Urinary bladder (tissue), 4 donors: ENCODE results near the gene SCAF1. TPM values are rescaled to one million over a fixed set of nuclear protein-coding genes. Genes with fewer than 3 reads are reported as not detected.
"Not testable (repeated sequence)": the region's sequence is repeated elsewhere in the genome, so short reads cannot be mapped to it uniquely, and the experiment has no call there.

Source experiments
- DNase-seq: peaks from one replicate; pipeline ENCODE4 v3.0.0-alpha.2; 2015; ENCODE audit errors: extremely low spot score
- H3K27ac ChIP-seq: one replicate; pipeline ENCODE4 v1.5.1; 2013; ENCODE audit warnings: low read depth, mild to moderate bottlenecking, moderate library complexity
- H3K36me3 ChIP-seq: one replicate; pipeline ENCODE4 v1.6.1; 2013; ENCODE audit warnings: mild to moderate bottlenecking, moderate library complexity; ENCODE audit not compliant: insufficient read depth
- H3K4me1 ChIP-seq: one replicate; pipeline ENCODE4 v1.6.1; 2013; ENCODE audit warnings: mild to moderate bottlenecking, moderate library complexity; ENCODE audit not compliant: insufficient read depth
- H3K4me3 ChIP-seq: one replicate; pipeline ENCODE4 v1.5.1; 2013; ENCODE audit warnings: low read depth, low read length
- WGBS: extraction: QIAGEN DNeasy Blood & Tissue Kit; methylation state at CpG from one replicate; pipeline ENCODE4 v1.1.7; 2013; 5-methylcytosine and 5-hydroxymethylcytosine counted together
- polyA plus RNA-seq: library from polyadenylated mRNA; stranded (reverse); fragments of 200-250 nt; gene quantifications from one replicate; pipeline ENCODE4 v1.2.3, GENCODE V29; 2013
- total RNA-seq: library from RNA; depleted of rRNA; stranded (reverse); fragments of >200 nt; gene quantifications from one replicate; pipeline ENCODE4 v1.2.3, GENCODE V29; 2014
- donor health status: healthy with polysubstance abuse.
- donor health status: healthy.

SCAF1 gene
- total and polyA plus RNA-seq, 2 donors: 8.3 to 42.3 TPM

DNA sequence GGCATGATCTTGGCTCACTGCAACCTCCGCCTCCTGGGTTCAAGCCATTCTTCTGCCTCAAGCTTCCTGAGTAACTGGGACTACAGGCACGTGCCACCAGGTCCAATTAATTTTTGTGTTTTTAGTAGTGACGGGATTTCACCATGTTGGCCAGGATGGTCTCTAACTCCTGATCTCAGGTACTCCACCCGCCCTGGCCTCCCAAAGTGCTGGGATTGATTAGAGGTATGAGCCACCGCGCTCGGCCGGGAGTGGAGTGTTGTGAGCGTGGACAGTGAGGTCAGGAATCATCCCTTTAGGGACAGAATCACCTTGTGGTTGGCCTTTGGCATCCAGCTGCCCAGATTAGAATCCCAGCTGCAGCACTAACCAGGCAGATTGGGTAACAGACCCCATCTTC, 12.3 kb upstream of the SCAF1 start:
- 86% methylated on average over 9 of the region's 9 CpGs for WGBS
- Histone ChIP-seq H3K36me3 (no peaks in the 10 kb centered on the region), H3K27ac (no peak overlapping the region), H3K4me3 (no peak overlapping the region), H3K4me1 (no peaks in the 10 kb centered on the region)
- DNase-seq: no peak

GRCh38 chr19:49631014-49631588, 10.9 kb upstream of the SCAF1 start:
- H3K4me1 ChIP-seq: no peaks in the 10 kb centered on the region
- H3K36me3 ChIP-seq: no peaks in the 10 kb centered on the region
- 25% methylated on average over 9 of the region's 9 CpGs for WGBS
- H3K27ac ChIP-seq: no peak overlapping the region
- DNase-seq: no peak
- no peak overlapping the region for H3K4me3 ChIP-seq

- Histone ChIP-seq H3K27ac (no peak overlapping the region), H3K4me3 (no peak overlapping the region), H3K36me3 (no peaks in the 10 kb centered on the region), H3K4me1 (no peaks in the 10 kb centered on the region)
- DNase-seq: no peak
- 85% methylated on average over 19 of the region's 19 CpGs for WGBS
Observed at GRCh38 chr19:49631610-49632192, 10.3 kb upstream of the SCAF1 start.

DNA sequence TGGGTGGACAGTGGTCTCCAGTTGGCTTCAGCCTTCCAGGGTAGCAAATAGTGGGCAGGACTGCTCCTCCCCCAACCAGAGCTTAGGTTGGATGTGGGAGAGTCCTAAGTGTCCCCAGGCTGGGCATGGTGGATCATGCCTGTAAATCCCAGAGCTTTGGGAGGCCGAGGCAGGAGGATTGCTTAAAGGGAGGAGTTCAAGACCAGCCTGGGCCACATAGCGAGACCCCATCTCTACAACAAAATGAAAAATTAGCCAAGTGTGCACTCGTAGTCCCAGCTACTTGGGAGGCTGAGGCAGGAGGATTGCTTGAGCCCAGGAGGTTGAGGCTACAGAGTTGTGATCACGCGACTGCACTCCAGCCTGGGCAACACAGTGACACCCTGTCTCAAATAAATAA, 9.4 kb upstream of the SCAF1 start:
- Histone ChIP-seq H3K4me3 (no peak overlapping the region), H3K36me3 (no peaks in the 10 kb centered on the region), H3K27ac (no peak overlapping the region), H3K4me1 (no peaks in the 10 kb centered on the region)
- 88% methylated on average over 5 of the region's 5 CpGs for WGBS
- DNase-seq: no peak

DNA sequence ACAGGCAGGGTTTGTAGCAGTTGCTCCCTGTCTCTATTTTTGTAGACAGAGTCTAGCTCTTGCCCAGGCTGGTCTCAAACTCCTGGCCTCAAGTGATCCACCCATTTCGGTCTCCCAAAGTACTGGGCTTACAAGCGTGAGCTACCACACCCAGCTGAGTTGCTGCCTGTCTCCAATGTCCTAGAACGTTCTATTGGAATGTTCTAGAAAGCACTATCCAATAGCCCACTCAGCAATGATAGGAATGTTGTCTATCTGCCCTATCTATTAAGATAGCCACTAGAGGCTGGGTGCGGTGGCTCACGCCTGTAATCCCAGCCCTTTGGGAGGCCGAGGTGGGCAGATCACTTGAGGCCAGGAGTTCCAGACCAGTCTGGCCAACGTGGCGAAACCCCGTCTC, 8.7 kb upstream of the SCAF1 start:
- DNase-seq: not testable (repeated sequence)

GRCh38 chr19:49635530-49636232, 6.3 kb upstream of the SCAF1 start:
- Histone ChIP-seq H3K4me3 (no peak overlapping the region), H3K4me1 (no peaks in the 10 kb centered on the region), H3K36me3 (no peaks in the 10 kb centered on the region), H3K27ac (no peak overlapping the region)
- WGBS: 48% methylated on average over 24 of the region's 24 CpGs
- no peak for DNase-seq

More for the DNA sequence above, 8.7 kb upstream of the SCAF1 start:
- H3K4me3 ChIP-seq, H3K4me1 ChIP-seq, H3K36me3 ChIP-seq, H3K27ac ChIP-seq: not testable (repeated sequence)
- WGBS: 70% methylated on average over 9 of the region's 9 CpGs

DNA sequence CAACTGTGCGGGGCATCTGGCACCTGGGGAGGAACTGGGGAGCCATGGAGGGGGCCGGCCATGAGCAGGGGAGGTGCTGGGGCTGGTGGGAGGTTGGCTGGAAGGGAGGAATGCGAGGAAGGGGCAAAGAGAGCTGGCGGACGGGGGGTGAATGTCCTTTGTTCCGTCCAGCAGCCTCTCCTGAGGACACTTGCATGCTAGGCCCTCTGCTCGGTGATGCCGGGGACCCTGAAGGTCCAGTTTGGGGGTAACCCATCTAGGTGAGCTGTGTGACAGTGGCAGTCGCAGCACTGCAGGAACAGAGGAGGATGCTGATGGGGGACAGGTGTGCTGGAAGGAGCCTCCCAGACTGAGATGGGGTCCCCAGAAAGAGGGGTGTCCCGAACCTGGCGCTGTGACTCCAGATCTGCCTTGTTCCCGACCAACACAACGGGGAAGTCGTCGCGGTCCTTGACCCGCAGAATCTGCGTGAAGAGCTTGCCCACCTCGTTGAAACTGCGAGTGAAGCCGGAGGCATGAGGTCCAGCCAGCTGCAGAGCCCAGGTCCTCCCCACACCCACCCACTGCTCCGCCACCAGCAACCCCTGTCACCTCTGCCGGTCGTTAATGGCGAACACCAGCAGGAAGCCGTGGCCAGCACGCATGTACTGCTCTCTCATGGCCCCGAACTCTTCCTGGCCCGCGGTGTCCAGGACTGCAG, 5.6 kb upstream of the SCAF1 start:
- H3K4me1 ChIP-seq: no peaks in the 10 kb centered on the region
- no peaks in the 10 kb centered on the region for H3K36me3 ChIP-seq
- no peak for DNase-seq
- no peak overlapping the region for H3K27ac ChIP-seq
- no peak overlapping the region for H3K4me3 ChIP-seq
- WGBS: 78% methylated on average over 30 of the region's 30 CpGs

GRCh38 chr19:49637821-49638738, 3.9 kb upstream of the SCAF1 start:
- H3K36me3 ChIP-seq: no peaks in the 10 kb centered on the region
- WGBS: 7% methylated on average over 19 of the region's 19 CpGs
- H3K4me1 ChIP-seq: no peaks in the 10 kb centered on the region
- H3K27ac ChIP-seq: peak overlapping the region; percentile 45
- no peak for DNase-seq
- peak overlapping the region; percentile 30 for H3K4me3 ChIP-seq

- Histone ChIP-seq H3K36me3 (no peaks in the 10 kb centered on the region), H3K4me1 (no peaks in the 10 kb centered on the region), H3K4me3 (peak overlapping the region; percentile 60), H3K27ac (peak overlapping the region; percentile 86)
- no peak for DNase-seq
- WGBS: 3% methylated on average over 31 of the region's 31 CpGs
Observed at GRCh38 chr19:49639401-49640112, 2.5 kb upstream of the SCAF1 start.

- Histone ChIP-seq H3K4me1 (no peaks in the 10 kb centered on the region), H3K27ac (peak within 1 kb of the TSS; percentile 100), H3K36me3 (no peaks in the 10 kb centered on the region), H3K4me3 (peak within 1 kb of the TSS; percentile 60)
- peak; percentile 99 for DNase-seq
- under 1% methylated on average over 51 of the region's 51 CpGs for WGBS
Observed at GRCh38 chr19:49640113-49640898, 1.7 kb upstream of the SCAF1 start, which contains the start of gene RRAS. Gene RRAS, minus strand, starts transcription at chr19:49640143. Its CDS starts 45 bp downstream, at chr19:49640098.

DNA sequence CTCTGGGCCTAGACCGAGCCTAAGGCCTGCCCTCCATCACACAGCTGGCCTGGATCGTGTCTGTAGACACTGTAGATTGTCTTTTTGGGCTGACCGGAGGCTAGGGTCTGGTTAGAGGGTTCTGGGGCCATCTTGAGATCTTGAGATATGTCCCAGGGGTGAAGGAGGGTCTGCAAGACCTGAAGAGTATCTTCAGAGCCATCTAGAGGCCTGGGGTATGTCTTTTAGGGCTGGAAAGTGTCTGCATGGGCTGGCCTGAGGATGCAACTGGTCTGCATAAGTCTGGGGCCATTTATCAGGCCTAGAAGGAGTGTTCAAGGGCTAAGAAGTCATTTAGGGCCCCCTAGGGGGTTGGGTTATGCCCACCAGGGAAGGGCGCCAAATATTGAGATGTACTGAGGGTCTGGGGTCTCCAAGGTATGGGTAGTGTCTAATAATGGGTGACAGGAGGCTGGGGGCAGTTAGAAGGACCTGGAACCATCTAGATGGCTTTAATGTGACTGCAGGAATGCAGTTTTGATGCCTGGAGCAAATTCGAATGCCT, 555 bp downstream of the SCAF1 start:
- Histone ChIP-seq H3K4me1 (no peaks in the 10 kb centered on the region), H3K4me3 (peak overlapping the region; percentile 74), H3K27ac (peak overlapping the region; percentile 90), H3K36me3 (no peaks in the 10 kb centered on the region)
- WGBS: 8% methylated on average over 5 of the region's 5 CpGs
- DNase-seq: no peak

GRCh38 chr19:49643466-49643865, 1.5 kb downstream of the SCAF1 start:
- Histone ChIP-seq H3K36me3 (no peaks in the 10 kb centered on the region), H3K4me3 (no peak overlapping the region), H3K4me1 (no peaks in the 10 kb centered on the region), H3K27ac (no peak overlapping the region)
- no peak for DNase-seq
- 69% methylated on average over 2 of the region's 2 CpGs for WGBS
